Smooth muscle cell (in vitro differentiated cells): Measurements from ENCODE around the gene GPR153. TPM values are rescaled to one million over a fixed set of nuclear protein-coding genes. Genes with fewer than 3 reads are reported as not detected.

Experiments used
- DNase-seq: peaks from one replicate; lab custom pipeline; 2025; ENCODE audit not compliant: unreplicated experiment; lab: John Stamatoyannopoulos, UW
- H2AFZ ChIP-seq: fragments of 200-600 bp; sonication (generic); 2 replicates; pipeline ENCODE4 v1.6.0; 2016; ENCODE audit warnings: antibody characterized with exemption, low read depth, mild to moderate bottlenecking
- H3F3A ChIP-seq: fragments of 200-600 bp; sonication (generic); 2 replicates; pipeline ENCODE4 v1.6.0; 2017; ENCODE audit warnings: antibody characterized with exemption, low read depth
- H3K27ac ChIP-seq: fragments of 200-600 bp; sonication (generic); 2 replicates; pipeline ENCODE4 v1.5.1; 2016; ENCODE audit warnings: low read depth, mild to moderate bottlenecking
- H3K27me3 ChIP-seq: fragments of 200-600 bp; sonication (generic); 2 replicates; pipeline ENCODE4 v1.6.1; 2016; ENCODE audit warnings: low read depth, mild to moderate bottlenecking
- H3K36me3 ChIP-seq: fragments of 200-600 bp; sonication (generic); 2 replicates; pipeline ENCODE4 v1.5.1; 2016; ENCODE audit warnings: low read depth
- H3K4me1 ChIP-seq: fragments of 200-600 bp; sonication (generic); 2 replicates; pipeline ENCODE4 v1.5.1; 2016; ENCODE audit warnings: low read depth
- H3K4me2 ChIP-seq: fragments of 200-600 bp; sonication (generic); 2 replicates; pipeline ENCODE4 v1.6.0; 2016; ENCODE audit warnings: mild to moderate bottlenecking
- H3K4me3 ChIP-seq: fragments of 200-600 bp; sonication (generic); 2 replicates; pipeline ENCODE4 v1.5.1; 2016; ENCODE audit warnings: mild to moderate bottlenecking
- H3K79me2 ChIP-seq: fragments of 200-600 bp; sonication (generic); 2 replicates; pipeline ENCODE4 v1.6.0; 2016; ENCODE audit warnings: low read depth, mild to moderate bottlenecking
- H3K9ac ChIP-seq: fragments of 200-600 bp; sonication (generic); 2 replicates; pipeline ENCODE4 v1.6.0; 2016; ENCODE audit warnings: low read depth
- H3K9me3 ChIP-seq: fragments of 200-600 bp; sonication (generic); replicated peaks from 2 replicates; pipeline ENCODE4 v1.5.1; 2016; ENCODE audit warnings: low read depth
- H4K20me1 ChIP-seq: fragments of 200-600 bp; sonication (generic); 2 replicates; pipeline ENCODE4 v1.6.0; 2016; ENCODE audit warnings: low read depth
- CTCF ChIP-seq: fragments of 200-600 bp; sonication (generic); IDR thresholded peaks from 2 replicates; pipeline ENCODE4 v1.5.1; 2017; ENCODE audit warnings: borderline replicate concordance, mild to moderate bottlenecking, antibody characterized with exemption; ENCODE audit not compliant: insufficient read depth, poor library complexity, severe bottlenecking
- WGBS: methylation state at CpG from one replicate; pipeline ENCODE4 v1.1.7; 2016; ENCODE audit warnings: low lambda C conversion rate; 5-methylcytosine and 5-hydroxymethylcytosine counted together
- polyA plus RNA-seq: library from polyadenylated mRNA; unstranded; fragments of >200 nt; fragmentation: Nextera tagmentation; extraction: Ambion mirVana; gene quantifications from 2 replicates; pipeline ENCODE4 v1.2.1, GENCODE V29; 2016
- total RNA-seq: library from RNA; depleted of rRNA; stranded (reverse); fragments of >200 nt; gene quantifications from 2 replicates; pipeline ENCODE4 v1.2.3, GENCODE V29; 2014

GPR153 gene
- total and polyA plus RNA-seq, 2 experiments from 2014 or later: 8.2 to 15.8 TPM

GRCh38 chr1:6288026-6288425 is 27.1 kb upstream of the GPR153 start:
- Histone ChIP-seq H3K79me2 (no peaks in the 10 kb centered on the region), H3F3A (no peaks in the 10 kb centered on the region), H3K4me3 (no peak overlapping the region), H3K4me1 (no peaks in the 10 kb centered on the region), H3K4me2 (no peak overlapping the region), H3K9ac (no peak overlapping the region), H4K20me1 (no peaks in the 10 kb centered on the region), H2AFZ (no peak overlapping the region), H3K36me3 (no peaks in the 10 kb centered on the region), H3K9me3 (no peaks in the 10 kb centered on the region), H3K27me3 (no peaks in the 10 kb centered on the region), H3K27ac (no peak overlapping the region)
- no peak for TF ChIP-seq CTCF
- WGBS: 97% methylated on average over 14 of the region's 14 CpGs
- DNase-seq: no peak

- TF ChIP-seq CTCF: no peak
- H3K27me3 ChIP-seq: no peaks in the 10 kb centered on the region
- H3F3A ChIP-seq: no peaks in the 10 kb centered on the region
- no peak for DNase-seq
- H3K27ac ChIP-seq: no peak overlapping the region
- H3K9ac ChIP-seq: no peak overlapping the region
- no peaks in the 10 kb centered on the region for H3K4me1 ChIP-seq
- H3K36me3 ChIP-seq: no peaks in the 10 kb centered on the region
- H2AFZ ChIP-seq: no peak overlapping the region
- H3K79me2 ChIP-seq: no peaks in the 10 kb centered on the region
- H4K20me1 ChIP-seq: no peaks in the 10 kb centered on the region
- 96% methylated on average over 10 of the region's 10 CpGs for WGBS
- H3K4me2 ChIP-seq: no peak overlapping the region
- H3K9me3 ChIP-seq: no peaks in the 10 kb centered on the region
- H3K4me3 ChIP-seq: no peak overlapping the region
Measured at GRCh38 chr1:6287431-6287886, 26.6 kb upstream of the GPR153 start.

- Histone ChIP-seq H3K4me1 (no peaks in the 10 kb centered on the region), H3K27ac (no peak overlapping the region), H3K9ac (no peak overlapping the region), H3K27me3 (no peaks in the 10 kb centered on the region), H3K36me3 (no peaks in the 10 kb centered on the region), H3K79me2 (no peaks in the 10 kb centered on the region), H2AFZ (no peak overlapping the region), H3K4me2 (no peak overlapping the region), H3K4me3 (no peak overlapping the region), H3K9me3 (no peaks in the 10 kb centered on the region), H3F3A (no peaks in the 10 kb centered on the region), H4K20me1 (no peaks in the 10 kb centered on the region)
- WGBS: 95% methylated on average over 13 of the region's 13 CpGs
- no peak for TF ChIP-seq CTCF
- no peak for DNase-seq
Measured at GRCh38 chr1:6287029-6287428, 26.1 kb upstream of the GPR153 start.

DNA sequence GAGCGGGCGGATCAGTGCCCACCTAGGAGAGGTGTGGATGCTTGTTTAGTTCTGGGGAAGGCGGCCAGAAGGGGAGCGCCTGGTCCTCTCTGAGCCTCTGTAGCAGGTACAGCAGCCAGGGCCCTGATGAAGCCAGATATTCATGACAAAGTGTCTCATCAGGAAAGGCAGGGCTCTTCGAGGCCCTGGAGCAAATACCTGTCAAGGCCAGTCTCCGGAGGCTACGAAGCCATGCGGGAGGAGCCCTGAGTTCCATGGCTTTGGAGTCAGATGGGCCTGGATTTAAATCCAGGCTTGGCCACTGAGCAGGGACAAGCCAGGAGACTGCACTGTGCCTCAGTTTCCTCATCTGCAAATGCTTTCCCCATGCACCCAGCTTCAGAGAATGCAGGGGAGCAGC is 25.4 kb upstream of the GPR153 start:
- no peak for DNase-seq
- Histone ChIP-seq H3K79me2 (no peaks in the 10 kb centered on the region), H3K27ac (no peak overlapping the region), H3K4me3 (no peak overlapping the region), H3K4me2 (no peak overlapping the region), H3K27me3 (no peaks in the 10 kb centered on the region), H3K36me3 (no peaks in the 10 kb centered on the region), H3F3A (no peaks in the 10 kb centered on the region), H3K9me3 (no peaks in the 10 kb centered on the region), H3K4me1 (no peaks in the 10 kb centered on the region), H4K20me1 (no peaks in the 10 kb centered on the region), H3K9ac (no peak overlapping the region), H2AFZ (no peak overlapping the region)
- 97% methylated on average over 8 of the region's 8 CpGs for WGBS
- no peak for TF ChIP-seq CTCF
